HG03558 (cell line): Measurements from ENCODE around the gene CNKSR1.

ENCODE experiments used
- ATAC-seq: cut with Tn5 transposase; IDR thresholded peaks from one replicate; pipeline ENCODE4 v1.9.1; 2021; ENCODE audit warnings: moderate number of reproducible peaks; ENCODE audit not compliant: unreplicated experiment; ENCODE audit errors: extremely low read depth

The CNKSR1 gene

DNA sequence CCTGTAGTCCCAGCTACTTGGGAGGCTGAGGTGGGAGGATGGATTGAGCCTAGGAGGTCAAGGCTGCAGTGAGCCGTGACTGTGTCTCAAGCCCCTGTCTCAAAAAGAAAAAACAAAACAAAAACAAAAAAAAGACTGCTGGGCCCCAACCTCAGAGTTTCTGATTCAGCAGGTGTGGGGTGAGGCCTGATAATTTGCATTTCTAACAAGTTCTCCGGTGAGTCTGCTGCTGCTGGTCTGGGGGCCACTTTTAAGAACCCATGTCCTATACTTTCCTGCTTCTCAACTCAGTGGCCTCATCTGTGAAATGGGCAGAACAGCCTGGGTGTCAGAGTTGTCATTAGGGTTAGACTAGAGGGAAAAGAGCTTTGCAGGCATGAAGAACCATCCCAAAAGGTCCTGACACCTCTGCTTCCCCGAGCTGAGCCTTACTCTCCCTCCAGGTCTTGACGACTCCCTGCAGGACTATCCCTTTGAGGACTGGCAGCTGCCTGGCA lies 2.8 kb downstream of the CNKSR1 start:
- no peak for ATAC-seq

GRCh38 chr1:26181586-26182382 lies 4.5 kb downstream of the CNKSR1 start:
- no peak for ATAC-seq

DNA sequence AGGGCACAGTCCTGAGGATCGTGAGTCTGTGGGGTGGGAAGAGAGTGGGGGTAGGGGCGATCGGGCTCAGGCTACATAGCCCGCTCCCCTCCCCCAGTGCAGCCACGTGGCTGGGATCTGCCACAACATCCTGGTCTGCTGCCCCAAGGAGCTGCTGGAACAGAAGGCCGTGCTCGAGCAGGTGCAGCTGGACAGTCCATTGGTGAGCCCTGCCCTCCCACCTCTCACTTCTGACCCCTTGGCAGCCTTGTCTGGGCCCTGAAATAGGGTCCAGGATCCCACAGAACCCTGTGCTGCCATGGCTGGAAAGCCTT lies 5.0 kb downstream of the CNKSR1 start:
- ATAC-seq: no peak

GRCh38 chr1:26184086-26184485 lies 6.8 kb downstream of the CNKSR1 start:
- no peak for ATAC-seq

DNA sequence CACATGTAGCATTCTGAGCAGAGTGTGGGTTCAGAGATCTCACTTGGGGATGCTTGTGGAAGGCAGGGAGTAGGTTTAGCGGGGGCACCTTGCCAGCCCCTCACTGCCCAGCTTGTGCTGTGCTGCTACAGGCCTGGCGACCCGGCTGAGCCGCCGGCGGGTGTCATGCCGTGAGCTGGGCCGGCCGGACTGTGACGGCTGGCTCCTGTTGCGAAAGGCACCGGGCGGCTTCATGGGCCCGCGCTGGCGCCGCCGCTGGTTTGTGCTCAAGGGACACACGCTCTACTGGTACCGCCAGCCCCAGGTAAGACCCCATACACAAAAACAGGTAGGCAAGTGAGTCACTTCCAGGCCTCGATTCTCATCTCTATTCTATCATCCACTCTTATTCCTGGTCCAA lies 7.6 kb downstream of the CNKSR1 start:
- ATAC-seq: no peak

GRCh38 chr1:26187882-26188281 lies 10.6 kb downstream of the CNKSR1 start:
- no peak for ATAC-seq

GRCh38 chr1:26188477-26188876 lies 11.2 kb downstream of the CNKSR1 start:
- ATAC-seq: no peak

- ATAC-seq: no peak
Observed at GRCh38 chr1:26189331-26189730, 12.0 kb downstream of the CNKSR1 start.

GRCh38 chr1:26189751-26190275 lies 12.5 kb downstream of the CNKSR1 start:
- ATAC-seq: no peak

DNA sequence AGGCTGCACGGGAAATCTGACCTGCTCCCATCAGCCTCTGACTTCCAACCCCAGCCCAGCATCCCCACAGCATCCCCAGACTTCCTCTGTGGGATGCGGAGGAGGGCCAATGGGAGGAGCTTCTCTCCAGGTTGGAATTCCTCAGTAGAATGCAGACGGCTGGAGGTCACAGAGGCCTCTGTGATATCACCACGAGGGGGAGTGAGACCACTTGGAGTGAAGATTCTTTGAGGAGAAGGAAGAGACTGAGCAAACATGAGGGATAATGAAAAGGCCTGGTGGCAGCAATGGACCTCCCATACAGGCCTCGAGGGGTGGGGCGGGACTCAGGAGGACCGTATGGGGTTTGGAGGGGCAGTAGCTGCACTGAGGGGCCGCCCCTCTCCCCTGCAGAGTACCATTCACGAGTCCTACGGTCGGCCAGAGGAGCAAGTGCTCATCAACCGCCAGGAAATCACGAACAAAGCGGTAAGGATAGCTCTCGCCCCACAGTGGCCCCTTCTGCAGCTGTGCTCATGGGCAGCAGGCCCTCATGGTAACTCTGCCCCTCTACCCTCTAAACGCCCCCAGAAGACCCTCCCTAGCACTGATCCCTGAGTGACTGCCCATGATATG lies 13.2 kb downstream of the CNKSR1 start, which contains the start of gene CATSPER4:
CATSPER4 (plus strand) TSS at position 230 of the 615 bp plus-strand sequence; CDS start at position 256, 26 bp downstream.
- ATAC-seq: no peak

DNA sequence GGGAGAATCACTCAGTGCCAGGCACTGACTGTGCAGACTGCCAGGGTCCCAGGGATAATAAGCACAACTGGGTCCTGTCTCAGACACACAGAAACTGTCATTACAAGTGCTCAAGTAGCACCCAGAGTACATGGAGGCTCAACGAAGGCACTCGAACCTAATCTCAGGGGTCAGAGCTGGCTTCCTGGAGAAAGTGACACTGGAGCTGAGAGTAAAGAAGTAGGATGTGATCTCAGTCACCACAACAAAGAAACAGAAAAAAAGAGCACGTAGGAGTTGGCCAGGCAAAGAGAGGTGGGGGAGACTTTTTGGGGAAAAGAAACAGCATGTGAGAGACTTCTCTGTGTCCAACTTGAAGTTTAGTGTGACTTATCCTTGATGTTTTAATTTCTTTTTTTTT lies 14.4 kb downstream of the CNKSR1 start:
- no peak for ATAC-seq

DNA sequence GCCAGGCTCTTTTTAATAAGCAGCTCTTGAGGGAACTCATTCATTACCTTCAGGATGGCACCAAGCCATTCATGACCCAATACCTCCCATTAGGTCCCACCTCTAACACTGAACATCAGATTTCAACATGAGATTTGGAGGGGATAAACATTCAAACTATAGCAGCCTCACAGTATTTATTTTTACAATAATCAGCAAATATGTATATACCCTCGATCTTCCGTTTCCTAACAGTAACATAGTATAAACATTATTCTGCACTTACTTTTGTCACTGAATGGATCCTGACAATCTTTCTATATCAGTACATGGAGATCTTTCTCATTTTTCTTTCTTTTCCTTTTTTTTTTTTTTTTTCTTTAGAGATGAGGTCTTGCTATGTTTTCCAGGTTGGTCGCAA lies 18.5 kb downstream of the CNKSR1 start:
- ATAC-seq: no peak

- ATAC-seq: no peak
Observed at GRCh38 chr1:26197301-26197700, 20.0 kb downstream of the CNKSR1 start.

- ATAC-seq: no peak
Observed at GRCh38 chr1:26197813-26198212, 20.5 kb downstream of the CNKSR1 start.

DNA sequence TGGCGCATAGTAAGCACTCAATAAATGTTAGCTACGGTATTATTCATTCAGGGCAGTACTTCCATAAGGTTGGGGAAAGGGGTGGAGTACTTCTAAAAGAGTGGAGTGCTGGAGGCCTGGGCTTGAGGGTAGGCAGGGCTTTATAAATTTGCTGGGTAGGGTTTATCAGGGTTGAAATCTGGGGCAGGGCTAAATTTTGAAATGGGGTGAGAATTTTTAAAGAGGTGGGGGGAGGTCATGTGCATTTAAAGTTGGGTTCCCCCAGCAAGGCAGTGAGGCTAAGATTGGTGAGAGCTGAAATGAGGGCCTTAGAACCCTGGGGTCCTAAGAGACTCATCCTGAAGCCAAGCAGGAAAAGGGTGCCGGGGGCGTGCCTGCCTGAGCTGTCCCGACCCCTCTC lies 23.1 kb downstream of the CNKSR1 start:
- no peak for ATAC-seq

GRCh38 chr1:26203642-26204318 lies 26.5 kb downstream of the CNKSR1 start:
- no peak for ATAC-seq

GRCh38 chr1:26210147-26210870 lies 33.0 kb downstream of the CNKSR1 start:
- ATAC-seq: no peak

GRCh38 chr1:26212726-26213125 lies 35.4 kb downstream of the CNKSR1 start:
- no peak for ATAC-seq

- ATAC-seq: no peak
Observed at GRCh38 chr1:26213335-26213905, 36.1 kb downstream of the CNKSR1 start.

DNA sequence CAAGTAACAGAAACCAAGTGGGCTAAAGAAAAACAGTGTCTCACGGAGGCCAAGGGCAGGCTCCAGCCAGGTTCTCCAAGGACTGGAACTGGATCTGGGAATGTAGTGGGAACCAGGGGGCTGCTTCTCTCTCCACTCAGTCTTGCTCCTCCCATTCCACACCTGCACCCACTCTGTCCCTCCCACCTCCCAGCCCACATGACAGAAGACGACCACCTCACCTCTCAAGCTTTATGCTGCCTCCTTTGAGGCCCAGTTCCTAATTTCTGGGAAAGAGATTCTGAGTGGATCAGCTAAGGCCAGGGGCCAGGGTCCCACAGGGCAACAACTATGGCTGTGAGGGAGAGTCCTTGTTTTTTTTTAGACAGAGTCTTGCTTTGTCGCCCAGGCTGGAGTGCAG lies 38.0 kb downstream of the CNKSR1 start:
- no peak for ATAC-seq
